Fibroblast of pulmonary artery (primary cell): Measurements from ENCODE around the gene KAT8.
A peak's percentile ranks its signal among the peaks of the same experiment; 100 is the strongest.
"Not testable (repeated sequence)": the region's sequence is repeated elsewhere in the genome, so short reads cannot be mapped to it uniquely, and the experiment has no call there.

Experiments
- DNase-seq: peaks from one replicate; pipeline ENCODE4 v3.0.0-alpha.2; 2010; ENCODE audit warnings: low read depth
- H3K4me3 ChIP-seq: replicated peaks from 2 replicates; pipeline ENCODE4 v1.5.1; 2011; ENCODE audit warnings: low read depth, mild to moderate bottlenecking, control low read depth, low read length, moderate library complexity
- TF ChIP-seq, protein P1 (sequence below): IDR thresholded peaks from 2 replicates; pipeline ENCODE4 v1.5.1; 2011; ENCODE audit warnings: mild to moderate bottlenecking, control low read depth, low read length, inconsistent platforms; ENCODE audit errors: missing control alignments

Gene KAT8

DNA sequence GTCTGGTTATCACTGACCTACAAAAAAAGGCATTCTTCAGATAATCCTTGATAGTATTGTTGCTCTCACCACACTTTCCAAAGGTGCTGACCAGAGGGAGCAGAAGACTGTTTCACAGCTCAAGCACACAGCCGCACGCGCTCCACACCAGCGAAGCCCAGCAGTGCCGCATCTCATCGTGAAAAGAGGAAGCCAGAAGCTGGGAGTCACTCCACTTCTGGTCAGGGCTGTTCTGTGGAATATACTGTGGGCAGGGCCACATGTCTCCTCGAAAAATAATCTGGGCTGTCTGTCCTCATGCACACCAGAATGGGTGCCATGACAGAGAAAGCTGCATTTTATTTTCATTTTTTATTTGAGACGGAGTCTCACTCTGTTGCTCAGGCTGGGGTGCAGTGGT, 39.7 kb downstream of the KAT8 start:
- H3K4me3 ChIP-seq: no peak overlapping the region
- TF ChIP-seq, protein P1, sequence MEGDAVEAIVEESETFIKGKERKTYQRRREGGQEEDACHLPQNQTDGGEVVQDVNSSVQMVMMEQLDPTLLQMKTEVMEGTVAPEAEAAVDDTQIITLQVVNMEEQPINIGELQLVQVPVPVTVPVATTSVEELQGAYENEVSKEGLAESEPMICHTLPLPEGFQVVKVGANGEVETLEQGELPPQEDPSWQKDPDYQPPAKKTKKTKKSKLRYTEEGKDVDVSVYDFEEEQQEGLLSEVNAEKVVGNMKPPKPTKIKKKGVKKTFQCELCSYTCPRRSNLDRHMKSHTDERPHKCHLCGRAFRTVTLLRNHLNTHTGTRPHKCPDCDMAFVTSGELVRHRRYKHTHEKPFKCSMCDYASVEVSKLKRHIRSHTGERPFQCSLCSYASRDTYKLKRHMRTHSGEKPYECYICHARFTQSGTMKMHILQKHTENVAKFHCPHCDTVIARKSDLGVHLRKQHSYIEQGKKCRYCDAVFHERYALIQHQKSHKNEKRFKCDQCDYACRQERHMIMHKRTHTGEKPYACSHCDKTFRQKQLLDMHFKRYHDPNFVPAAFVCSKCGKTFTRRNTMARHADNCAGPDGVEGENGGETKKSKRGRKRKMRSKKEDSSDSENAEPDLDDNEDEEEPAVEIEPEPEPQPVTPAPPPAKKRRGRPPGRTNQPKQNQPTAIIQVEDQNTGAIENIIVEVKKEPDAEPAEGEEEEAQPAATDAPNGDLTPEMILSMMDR: no peak
- no peak for DNase-seq

DNA sequence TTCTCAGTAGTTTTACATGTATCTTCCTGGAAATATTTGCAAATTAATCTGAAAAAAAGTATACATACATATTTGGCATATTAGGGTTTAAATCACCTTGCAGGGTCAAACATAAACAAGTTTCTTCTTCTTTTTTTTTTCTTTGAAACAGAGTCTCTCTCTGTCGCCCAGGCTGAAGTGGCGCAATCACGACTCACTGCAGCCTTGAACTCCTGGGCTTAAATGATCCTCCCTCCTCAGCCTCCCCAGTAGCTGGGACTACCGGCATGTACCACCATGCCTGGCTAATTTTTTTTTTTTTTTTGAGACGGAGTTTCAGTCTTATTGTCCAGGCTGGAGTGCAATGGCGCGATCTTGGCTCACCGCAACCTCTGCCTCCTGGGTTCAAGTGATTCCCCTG, 49.9 kb downstream of the KAT8 start:
- H3K4me3 ChIP-seq: no peak overlapping the region
- TF ChIP-seq, protein P1: no peak
- no peak for DNase-seq

DNA sequence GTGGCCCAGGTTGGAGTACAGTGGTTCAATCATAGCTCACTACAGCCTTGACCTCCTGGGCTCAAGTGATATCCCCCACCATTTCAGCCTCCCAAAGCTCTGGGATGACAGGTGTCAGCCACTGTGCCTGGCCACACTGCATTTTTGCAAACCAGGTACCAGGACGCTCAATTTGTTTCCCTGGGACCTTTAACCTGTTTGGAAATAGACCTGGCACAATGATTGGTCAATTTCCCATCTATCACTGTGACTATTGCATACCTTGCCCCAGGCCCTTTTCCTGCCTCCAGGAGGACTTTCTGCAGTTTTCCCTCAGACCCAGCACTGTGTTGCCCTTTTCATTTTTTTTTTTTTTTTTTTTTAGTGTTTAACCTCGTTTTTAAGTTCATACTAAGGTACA, 51.4 kb downstream of the KAT8 start:
- H3K4me3 ChIP-seq: no peak overlapping the region
- no peak for DNase-seq
- TF ChIP-seq, protein P1: no peak

DNA sequence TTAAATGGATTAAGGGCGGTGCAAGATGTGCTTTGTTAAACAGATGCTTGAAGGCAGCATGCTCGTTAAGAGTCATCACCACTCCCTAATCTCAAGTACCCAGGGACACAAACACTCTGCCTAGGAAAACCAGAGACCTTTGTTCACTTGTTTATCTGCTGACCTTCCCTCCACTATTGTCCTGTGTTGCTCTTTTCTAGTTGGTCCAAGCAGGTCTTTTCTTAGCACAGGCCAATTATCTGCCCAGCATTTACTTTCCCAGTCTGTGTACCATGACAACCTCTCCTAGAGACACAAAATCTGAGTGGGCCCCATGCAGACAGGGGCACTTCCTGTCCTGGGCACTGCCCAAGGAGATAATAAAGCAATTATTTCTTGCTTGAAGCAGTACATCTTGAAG, 52.6 kb downstream of the KAT8 start:
- H3K4me3 ChIP-seq, DNase-seq: not testable (repeated sequence)

DNA sequence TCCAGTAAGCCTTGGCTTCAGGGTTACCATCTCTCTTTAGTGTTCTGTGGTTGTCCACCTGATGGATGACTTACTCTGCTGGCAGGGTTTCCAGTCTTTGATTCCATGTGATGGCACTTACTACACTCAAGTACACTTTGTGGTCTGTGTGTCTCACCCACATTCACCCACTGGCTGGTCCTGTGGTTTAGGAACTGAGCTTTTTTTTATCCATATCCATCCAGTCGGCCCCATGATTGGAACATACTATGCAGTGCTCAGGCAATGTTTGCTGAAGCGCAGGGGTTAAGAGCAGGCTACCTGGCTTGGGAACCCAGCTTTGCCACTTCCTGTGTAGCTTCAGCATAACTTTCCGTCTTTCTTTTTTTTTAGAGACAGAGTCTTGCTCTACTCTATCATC, 59.7 kb downstream of the KAT8 start:
- DNase-seq: no peak
- no peak overlapping the region for H3K4me3 ChIP-seq
- TF ChIP-seq, protein P1: no peak

DNA sequence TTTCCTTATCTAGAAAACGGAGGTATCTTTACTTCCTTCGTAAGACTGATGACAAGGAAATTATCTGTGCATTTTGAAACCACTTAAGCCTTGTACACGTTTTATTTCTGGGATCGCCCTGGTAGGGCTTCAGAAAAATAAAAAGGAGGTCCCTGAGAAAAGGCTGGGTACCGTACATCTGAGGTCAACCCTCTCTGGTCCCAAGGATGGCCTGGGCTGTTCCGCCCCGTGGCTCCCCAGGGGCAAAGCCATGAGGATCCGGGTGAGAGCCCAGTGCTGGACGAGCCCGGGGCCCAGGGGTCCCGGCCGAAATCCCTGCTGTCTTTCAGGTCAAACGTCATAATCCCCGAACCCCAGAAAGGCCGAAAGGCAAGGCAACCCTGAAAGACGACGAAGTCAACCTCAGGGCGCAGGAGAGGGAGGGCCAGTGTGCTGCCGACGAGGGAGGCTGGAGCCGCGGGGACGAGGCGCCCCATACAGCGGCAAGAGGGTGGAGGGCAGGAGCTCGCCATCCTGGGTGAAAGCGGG, 61.8 kb downstream of the KAT8 start:
- no peak for DNase-seq
- TF ChIP-seq, protein P1: no peak
- H3K4me3 ChIP-seq: peak overlapping the region; percentile 97

DNA sequence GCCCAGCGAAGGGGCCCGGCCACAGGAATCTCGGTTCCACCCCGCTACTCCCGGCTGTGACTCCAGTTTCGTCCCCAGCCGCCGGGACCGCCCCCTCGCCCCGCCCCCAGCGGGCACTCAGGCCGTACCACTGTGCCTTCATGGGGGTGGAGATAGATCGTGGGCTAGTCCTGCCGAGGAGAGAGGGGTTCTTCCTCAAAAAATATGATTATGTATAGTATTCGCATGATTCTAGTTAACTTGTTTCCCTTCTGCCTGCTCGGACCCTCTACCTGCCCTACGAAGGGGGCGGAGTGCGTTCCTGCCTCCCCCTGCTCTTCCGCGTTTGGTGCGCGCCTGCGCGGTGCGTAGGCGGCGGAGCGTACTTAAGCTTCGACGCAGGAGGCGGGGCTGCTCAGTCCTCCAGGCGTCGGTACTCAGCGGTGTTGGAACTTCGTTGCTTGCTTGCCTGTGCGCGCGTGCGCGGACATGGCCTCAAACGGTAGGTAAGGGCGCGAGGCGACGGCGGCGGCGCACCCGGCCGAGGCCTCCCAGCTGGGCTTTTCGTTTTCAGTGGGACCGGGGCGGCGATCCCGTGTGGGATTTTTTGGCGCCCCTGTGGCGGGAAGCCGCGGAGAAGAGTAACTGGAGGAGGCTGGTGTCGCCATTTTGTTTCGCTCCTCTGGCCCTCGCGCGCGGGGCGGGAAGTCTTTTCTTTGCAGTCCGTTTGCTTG, 62.4 kb downstream of the KAT8 start, which contains the start of gene FUS:
Gene FUS, plus strand, starts transcription at position 393 of the 713 bp plus-strand sequence. Its CDS starts 76 bp downstream, at position 469.
- peak; percentile 92 for DNase-seq
- TF ChIP-seq, protein P1: no peak
- H3K4me3 ChIP-seq: peak within 1 kb of the TSS; percentile 97
